ENCODE data around the gene GIT2. TPM values are rescaled to one million over a fixed set of nuclear protein-coding genes. Genes with fewer than 3 reads are reported as not detected.

The GIT2 gene
- total and polyA plus RNA-seq, 2 of the 13 experiments (the other 11 are each of a cell fraction or from before 2014, with no cell fraction given), result 18.4 to 19.8 TPM

DNA sequence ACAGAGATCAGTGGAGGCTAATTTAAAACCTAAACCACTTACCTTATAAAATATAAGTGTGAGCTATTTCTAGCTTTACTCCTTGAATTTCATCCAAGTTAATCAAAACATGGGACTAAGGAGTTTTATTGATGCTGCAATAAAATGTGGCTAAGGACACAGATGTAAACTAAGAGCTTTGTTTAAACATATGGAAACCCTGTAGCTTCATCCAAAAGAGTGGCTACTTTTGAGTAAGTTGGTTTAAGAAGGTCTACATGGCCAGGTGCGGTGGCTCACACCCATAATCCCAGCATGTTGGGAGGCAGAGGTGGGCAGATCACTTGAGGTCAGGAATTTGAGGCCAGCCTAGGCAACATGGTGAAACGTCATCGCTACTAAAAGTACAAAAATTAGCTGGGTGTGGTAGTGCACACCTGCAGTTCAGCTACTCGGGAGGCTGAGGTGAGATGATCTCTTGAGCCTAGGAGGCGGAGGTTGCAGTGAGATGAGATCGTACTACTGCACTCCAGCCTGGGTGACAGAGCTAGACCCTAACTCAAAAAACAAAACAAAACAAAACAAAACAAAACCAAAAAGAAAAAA lies 55.7 kb downstream of the GIT2 start:
- no peaks in the 10 kb centered on the region for H3K9me3 ChIP-seq (ENCODE audit: low read length)
- no peaks in the 10 kb centered on the region for H3K27me3 ChIP-seq (ENCODE audit: control insufficient read depth in 1 of 2, insufficient read depth in 2 of 2, low read length in 2 of 2)
- POLR2A ChIA-PET, result interaction anchor here (1.4 kb wide), 1 partner anchor 58 kb away, joined by 3 read pairs; the partner anchor contains the start of gene ANKRD13A
- FAIRE-seq, result no peak
- 96% methylated on average over 6 of the region's 6 CpGs for WGBS (ENCODE audit: low lambda C conversion rate)
- no peak overlapping the region for H3K9ac ChIP-seq (ENCODE audit: insufficient read depth, low read depth, low read length)
- CTCF ChIA-PET (ENCODE audit: low intra/inter-chr PET ratio, low total read pairs), result no interaction called here
- H3K4me2 ChIP-seq (ENCODE audit: low read depth, low read length), result no peak overlapping the region
- BruUV-seq (replicated peaks), result no TSS peak
- H2AFZ ChIP-seq (ENCODE audit: low read length), result no peak overlapping the region
- H3K4me3 ChIP-seq (replicated peaks in 1 of 3; ENCODE audit: insufficient read depth in 1 of 3, low read depth in 2 of 3, low read length in 3 of 3), result no peak overlapping the region
- no peaks in the 10 kb centered on the region for H4K20me1 ChIP-seq (ENCODE audit: insufficient read depth, low read length)
- no peak for DNase-seq (ENCODE audit: low spot score)
- H3K4me1 ChIP-seq (ENCODE audit: insufficient read depth, low read length), result peaks cover 44% of the 10 kb centered on the region
- TF ChIP-seq ZZZ3 (CRISPR knock-in tag; IDR thresholded peaks at IDR 0.05; ENCODE audit: borderline replicate concordance) (no peak), NFYB (CRISPR knock-in tag; IDR thresholded peaks at IDR 0.05) (no peak), ZNF670 (CRISPR knock-in tag; IDR thresholded peaks at IDR 0.05; ENCODE audit: borderline replicate concordance) (no peak)
- no peaks in the 10 kb centered on the region for H3K79me2 ChIP-seq (ENCODE audit: insufficient read depth, low read length)
- H3K36me3 ChIP-seq (replicated peaks in 1 of 2; ENCODE audit: control insufficient read depth in 1 of 2, insufficient read depth in 2 of 2, low read length in 2 of 2), result peaks cover 8 to 35% of the 10 kb centered on the region in 2 experiments
- no peak overlapping the region for H3K27ac ChIP-seq (ENCODE audit: extremely low read length, insufficient read depth, low read length)
- intact Hi-C loops (cut with micrococcal nuclease; ENCODE audit: unreplicated experiment), result no loop called here
- in situ Hi-C loops (cut with HindIII; ENCODE audit: extremely low pct_ligation_motif_present, low pct_unique_long_range_greater_than_20kb), result no loop called here
- ATAC-seq, result no peak

DNA sequence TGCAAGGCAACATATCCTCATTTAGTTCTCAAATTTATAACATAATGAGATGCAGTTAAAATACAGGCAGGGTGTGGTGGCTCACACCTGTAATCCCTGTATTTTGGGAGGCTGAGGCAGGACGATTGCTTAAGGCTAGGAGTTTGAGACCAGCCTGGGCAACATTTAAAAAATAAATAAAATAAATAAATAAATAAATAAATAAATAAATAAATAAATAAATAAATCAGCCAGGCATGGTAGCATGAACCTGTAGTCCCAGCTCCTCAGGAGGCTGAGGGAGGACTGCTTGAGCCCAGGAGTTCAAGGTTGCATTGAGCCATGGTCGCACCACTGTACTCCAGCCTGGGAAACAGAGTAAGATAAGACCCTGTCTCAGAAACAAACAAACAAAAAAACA lies 56.7 kb downstream of the GIT2 start:
- Histone ChIP-seq H3K27me3 (ENCODE audit: control insufficient read depth in 1 of 2, insufficient read depth in 2 of 2, low read length in 2 of 2) (no peaks in the 10 kb centered on the region), H3K4me3 (replicated peaks in 1 of 3; ENCODE audit: insufficient read depth in 1 of 3, low read depth in 2 of 3, low read length in 3 of 3) (no peak overlapping the region), H3K4me2 (ENCODE audit: low read depth, low read length) (no peak overlapping the region), H4K20me1 (ENCODE audit: insufficient read depth, low read length) (no peaks in the 10 kb centered on the region), H3K9me3 (ENCODE audit: low read length) (no peaks in the 10 kb centered on the region), H3K27ac (ENCODE audit: extremely low read length, insufficient read depth, low read length) (no peak overlapping the region), H2AFZ (ENCODE audit: low read length) (no peak overlapping the region), H3K9ac (ENCODE audit: insufficient read depth, low read depth, low read length) (no peak overlapping the region), H3K4me1 (ENCODE audit: insufficient read depth, low read length) (peaks cover 35% of the 10 kb centered on the region), H3K36me3 (replicated peaks in 1 of 2; ENCODE audit: control insufficient read depth in 1 of 2, insufficient read depth in 2 of 2, low read length in 2 of 2) (peaks cover 8 to 35% of the 10 kb centered on the region in 2 experiments), H3K79me2 (ENCODE audit: insufficient read depth, low read length) (no peaks in the 10 kb centered on the region)
- DNase-seq (ENCODE audit: low spot score) (no peak), FAIRE-seq (no peak), ATAC-seq (no peak)
- intact Hi-C loops (cut with micrococcal nuclease; ENCODE audit: unreplicated experiment) (no loop called here), in situ Hi-C loops (cut with HindIII; ENCODE audit: extremely low pct_ligation_motif_present, low pct_unique_long_range_greater_than_20kb) (no loop called here)
- ChIA-PET POLR2A (no interaction called here), CTCF (ENCODE audit: low intra/inter-chr PET ratio, low total read pairs) (no interaction called here)
- WGBS (ENCODE audit: low lambda C conversion rate), result 93% methylated on average over 2 of the region's 2 CpGs
- no peak for TF ChIP-seq NAIF1 (CRISPR knock-in tag; IDR thresholded peaks at IDR 0.05; ENCODE audit: borderline replicate concordance)
- no peak for TF ChIP-seq GABPA (IDR thresholded peaks at IDR 0.05; ENCODE audit: low read depth, low read length)
- TF ChIP-seq GABPA (CRISPR knock-in tag; IDR thresholded peaks at IDR 0.05; ENCODE audit: low read depth), result no peak
- no peak for TF ChIP-seq BHLHE40 (IDR thresholded peaks at IDR 0.05; ENCODE audit: low read length)
- TF ChIP-seq ZNF569 (CRISPR knock-in tag; IDR thresholded peaks at IDR 0.05; ENCODE audit: borderline replicate concordance), result no peak
- TF ChIP-seq ADNP (CRISPR knock-in tag; IDR thresholded peaks at IDR 0.05), result no peak
- no peak for TF ChIP-seq ZNF383 (CRISPR knock-in tag; IDR thresholded peaks at IDR 0.05; ENCODE audit: borderline replicate concordance)
- TF ChIP-seq PPARG (CRISPR knock-in tag; conservative IDR thresholded peaks at IDR 0.05), result no peak
- no peak for TF ChIP-seq TMF1 (CRISPR knock-in tag; IDR thresholded peaks at IDR 0.05; ENCODE audit: low read depth)
- TF ChIP-seq ZFP36 (IDR thresholded peaks at IDR 0.05; ENCODE audit: borderline replicate concordance, low read depth, low read length, partially characterized antibody), result no peak
- no peak for TF ChIP-seq SIX1 (CRISPR knock-in tag; IDR thresholded peaks at IDR 0.05; ENCODE audit: borderline replicate concordance)
- TF ChIP-seq ZSCAN9 (CRISPR knock-in tag; IDR thresholded peaks at IDR 0.05; ENCODE audit: borderline replicate concordance), result no peak
- TF ChIP-seq ZNF557 (CRISPR knock-in tag; IDR thresholded peaks at IDR 0.05), result no peak
- no peak for TF ChIP-seq HNRNPK (IDR thresholded peaks at IDR 0.05; ENCODE audit: low read depth, low read length, poor library complexity, severe bottlenecking)
- BruUV-seq (replicated peaks), result no TSS peak

Data from HepG2 (cell line).